Muscle of arm (tissue), 12 donors: ENCODE results near the gene CCDC136. TPM values are rescaled to one million over a fixed set of nuclear protein-coding genes. Genes with fewer than 3 reads are reported as not detected.

Experiments used
- DNase-seq: peaks from one replicate; pipeline ENCODE4 v3.0.0-alpha.2; 2013
- polyA plus RNA-seq, 12 donors: library from polyadenylated mRNA; unstranded; fragments of 120-200 nt; gene quantifications; one replicate each; pipeline ENCODE4 v1.2.1, GENCODE V29; 2013; ENCODE audit not compliant: insufficient read length in 12 of 12

The CCDC136 gene
- polyA plus RNA-seq, 12 donors, result 10.6 to 27.6 (median 19.1) TPM; not detected in 2

DNA sequence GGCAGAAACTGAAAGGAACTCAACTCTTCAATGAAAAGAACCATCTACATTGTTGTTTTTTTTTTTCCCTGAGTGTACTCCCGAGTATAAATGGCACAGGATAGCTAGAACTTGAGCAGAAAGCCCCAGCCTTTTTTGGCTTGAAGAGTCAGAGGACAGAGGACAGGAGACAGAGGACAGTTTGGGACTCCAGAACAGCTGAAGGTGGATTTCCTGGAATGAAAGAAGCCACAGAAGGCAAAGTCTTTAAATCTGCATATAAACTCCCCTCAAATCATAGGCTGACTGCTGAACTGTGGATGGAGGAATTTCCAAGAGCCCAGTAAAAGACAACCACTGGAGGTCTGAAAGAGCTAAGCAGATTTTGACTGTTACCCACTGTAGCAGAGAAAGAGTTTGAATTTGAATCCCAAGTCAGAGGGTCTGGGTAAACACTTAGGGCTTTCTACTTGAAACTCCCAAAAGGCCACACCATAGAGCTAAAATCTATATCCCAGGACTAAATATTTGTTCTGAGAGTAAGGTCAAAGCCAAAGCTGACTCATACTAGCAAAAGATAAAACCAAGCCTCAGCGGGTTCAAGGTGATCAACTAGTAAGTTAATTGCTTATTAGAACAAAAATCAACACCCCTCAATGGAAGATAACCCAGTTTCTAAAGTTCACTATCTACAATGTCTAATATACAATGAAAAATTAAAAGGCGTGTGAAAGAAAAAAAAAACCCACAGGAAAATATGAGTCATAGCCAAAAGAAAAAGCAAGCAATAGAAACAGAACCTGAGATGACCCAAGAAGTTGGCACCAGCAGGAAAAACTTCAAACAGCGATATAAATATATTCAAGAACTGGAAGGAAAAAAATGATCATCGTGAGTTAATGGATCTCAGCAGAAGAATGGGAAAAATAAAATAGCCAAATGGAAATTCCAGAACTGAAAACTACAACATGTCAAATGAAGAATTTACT, 14.3 kb upstream of the CCDC136 start:
- no peak for DNase-seq

DNA sequence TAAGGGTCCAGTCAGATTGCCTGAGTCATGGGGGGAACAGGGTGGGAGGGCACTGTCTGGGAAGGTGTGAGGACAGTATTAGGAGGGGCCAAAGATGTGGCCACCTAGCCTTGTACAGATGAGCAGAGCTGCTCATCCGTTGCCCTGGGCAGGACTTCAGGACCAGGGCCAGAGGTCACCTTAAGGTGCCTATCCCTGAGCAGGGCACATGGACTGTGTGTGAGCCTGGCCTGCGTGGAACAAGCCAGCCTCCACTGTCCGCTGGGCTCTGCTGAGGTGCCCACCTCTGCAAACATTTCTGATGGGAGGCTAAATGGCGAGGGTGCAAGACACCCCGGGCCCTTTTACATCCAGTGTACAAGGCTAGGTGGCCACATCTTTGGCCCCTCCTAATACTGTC, 12.8 kb upstream of the CCDC136 start:
- DNase-seq, result no peak

DNA sequence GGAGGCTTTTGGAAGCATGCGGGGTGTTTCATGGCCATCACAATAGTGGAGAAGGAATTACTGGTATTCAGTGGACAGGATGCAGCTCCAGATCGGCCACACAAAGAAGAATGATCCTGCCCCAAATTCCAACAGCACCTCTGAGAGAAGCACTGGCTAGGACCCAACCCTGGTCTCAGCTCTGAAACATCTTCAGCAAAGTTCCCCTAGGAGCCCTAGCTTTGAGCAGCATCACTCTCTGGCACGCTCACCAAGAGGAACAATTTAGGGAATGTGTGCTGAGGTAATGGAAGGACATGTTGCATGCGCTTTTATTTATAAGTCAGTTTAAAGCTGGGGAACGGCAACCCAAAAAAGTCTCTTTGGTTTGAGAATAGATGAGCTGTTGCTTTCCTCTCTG, 10.6 kb upstream of the CCDC136 start:
- peak; percentile 88 for DNase-seq

DNA sequence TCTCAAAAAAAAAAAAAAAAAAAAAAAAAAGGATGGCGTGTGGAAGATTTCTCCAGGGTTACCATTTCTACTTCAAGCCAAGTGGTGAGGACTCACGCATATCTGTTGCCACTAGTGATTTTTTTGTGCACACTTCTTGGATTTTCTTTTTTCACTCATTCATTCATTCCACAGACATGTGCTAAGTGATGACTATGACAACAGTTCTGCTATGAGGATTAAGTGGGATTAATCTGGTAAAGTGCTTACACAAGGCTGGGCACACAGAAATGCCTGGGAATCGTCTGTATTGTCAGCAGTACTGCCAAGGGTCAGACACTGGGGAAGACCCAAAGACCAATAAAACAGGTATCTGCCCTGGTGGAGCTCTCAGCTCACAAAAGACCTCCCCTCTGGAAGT, 9.9 kb upstream of the CCDC136 start:
- no peak for DNase-seq

- peak; percentile 90 for DNase-seq
These were observed 8.5 kb upstream of the CCDC136 start for GRCh38 chr7:128783143-128783861.

GRCh38 chr7:128785738-128786137, 6.0 kb upstream of the CCDC136 start:
- no peak for DNase-seq

DNA sequence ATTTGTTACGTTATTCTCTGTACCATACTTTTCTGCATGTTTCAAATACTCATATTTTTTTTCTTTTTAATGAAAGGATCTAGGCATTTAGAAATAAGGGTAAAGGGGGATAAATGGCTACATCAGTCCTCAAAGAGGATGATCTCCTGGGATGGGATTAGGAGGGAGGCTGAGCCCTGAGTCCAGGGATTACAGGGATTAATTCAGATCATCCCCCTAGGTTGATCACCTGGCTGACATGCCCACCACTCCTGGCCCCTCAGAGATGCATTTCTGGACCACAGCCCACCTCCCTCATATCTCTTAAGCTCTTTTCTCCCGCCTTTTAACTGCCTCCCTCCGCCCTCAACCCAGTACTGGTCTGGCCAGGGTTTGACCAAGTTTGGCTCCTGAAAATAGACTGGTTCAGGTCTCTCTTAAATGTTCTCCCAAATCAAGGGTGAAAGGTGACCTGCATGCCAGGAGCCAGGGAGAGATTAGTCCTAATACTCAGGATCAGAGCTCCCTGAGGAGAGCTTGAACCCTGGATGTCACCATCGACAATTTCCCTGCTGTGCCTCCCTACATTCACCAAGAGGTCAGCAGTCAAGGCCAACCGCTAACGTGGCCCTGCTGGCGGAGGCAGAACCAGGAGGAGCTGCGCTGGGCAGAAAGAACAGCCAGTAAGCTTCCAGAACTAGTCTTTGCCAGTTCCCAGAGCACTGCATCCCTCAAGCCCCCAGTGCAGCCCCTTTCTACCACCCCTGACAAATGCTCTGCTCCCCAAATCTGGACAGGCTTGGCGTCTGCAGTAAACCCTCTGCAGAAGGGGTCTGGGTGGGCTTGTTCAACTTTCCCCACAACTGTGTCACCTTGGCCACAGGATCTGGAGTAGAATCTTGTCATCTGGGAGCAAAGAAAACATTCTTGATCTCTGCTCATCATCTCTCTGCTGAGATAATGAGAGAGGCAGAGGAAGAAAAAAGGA, 3.0 kb upstream of the CCDC136 start:
- no peak for DNase-seq

GRCh38 chr7:128790315-128791041, 1.3 kb upstream of the CCDC136 start:
- DNase-seq, result no peak

DNA sequence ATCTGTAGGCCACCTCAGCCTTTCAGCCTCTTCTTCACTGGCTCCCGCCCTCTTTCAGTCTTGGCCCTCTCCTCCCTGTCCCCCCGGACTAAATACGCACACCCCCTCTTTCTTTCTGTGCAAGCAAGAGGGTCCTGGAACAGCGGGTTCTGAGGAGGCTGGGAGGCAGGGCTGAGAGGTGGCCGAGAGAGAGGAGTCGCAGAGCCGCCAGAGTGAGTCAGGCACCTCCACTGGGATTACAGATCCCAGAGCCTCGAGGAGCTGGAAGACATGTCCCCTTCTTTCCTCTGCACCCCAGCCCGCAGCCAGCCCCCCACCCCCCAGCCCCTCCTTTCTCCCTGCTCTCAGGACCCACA, 182 bp downstream of the CCDC136 start:
- DNase-seq, result no peak

DNA sequence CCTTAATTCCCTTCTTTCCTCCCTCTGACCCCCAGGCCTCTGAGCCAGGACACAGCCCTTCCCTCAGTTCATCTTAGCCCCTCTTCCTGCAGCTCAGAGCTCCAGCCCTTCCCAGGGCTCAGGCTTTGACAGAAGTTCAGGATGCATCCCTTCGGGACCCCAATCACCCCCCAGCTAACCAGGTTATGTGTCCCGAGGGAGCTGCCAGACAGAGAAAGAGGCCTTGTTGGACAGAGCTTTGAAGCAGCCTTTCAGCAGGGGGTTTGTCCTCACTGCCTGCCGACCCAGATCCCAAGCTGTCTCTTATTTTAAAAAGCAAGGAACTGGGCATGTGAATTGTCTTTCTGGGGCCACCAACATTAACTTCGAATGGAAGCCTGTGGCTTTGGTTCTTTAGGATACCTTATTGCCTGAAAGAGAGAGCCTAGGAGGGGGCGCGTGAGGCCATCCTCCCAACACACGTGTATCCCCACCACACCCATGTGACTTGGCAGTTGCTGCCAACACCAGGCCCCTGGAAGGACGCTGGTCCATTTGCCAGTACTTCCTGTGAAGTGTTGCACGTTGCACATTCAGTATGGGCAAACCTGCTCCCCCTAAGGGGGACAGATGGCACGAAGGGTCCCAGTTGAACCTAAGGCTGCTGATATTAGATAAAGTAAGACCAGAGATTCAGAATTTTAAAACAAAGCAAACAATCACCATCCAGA, 858 bp downstream of the CCDC136 start:
- no peak for DNase-seq

GRCh38 chr7:128793181-128793547, 1.4 kb downstream of the CCDC136 start:
- DNase-seq, result no peak

GRCh38 chr7:128794020-128794419, 2.3 kb downstream of the CCDC136 start:
- no peak for DNase-seq

GRCh38 chr7:128794436-128794835, 2.7 kb downstream of the CCDC136 start:
- DNase-seq, result no peak

GRCh38 chr7:128795129-128795528, 3.4 kb downstream of the CCDC136 start:
- DNase-seq, result no peak

GRCh38 chr7:128796327-128796726, 4.6 kb downstream of the CCDC136 start:
- peak; percentile 75 for DNase-seq

DNA sequence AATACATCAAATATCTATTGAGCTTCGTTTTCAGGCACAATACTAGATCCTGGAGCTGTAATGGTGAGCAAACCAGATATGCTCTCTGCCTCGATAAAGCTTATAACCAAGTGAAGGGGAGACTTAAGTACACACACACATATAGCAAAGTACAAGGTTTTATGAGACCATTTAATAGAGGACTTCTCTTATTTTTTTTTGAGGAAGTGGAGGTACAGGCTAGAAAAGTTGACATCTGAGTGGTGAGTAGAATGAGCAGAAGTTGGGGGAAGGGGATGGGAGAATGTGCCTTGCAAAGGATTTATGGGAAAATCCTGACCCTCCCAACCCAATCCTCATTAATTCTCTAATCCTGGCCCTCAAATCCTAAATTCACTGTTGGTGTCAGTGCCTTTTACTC, 7.7 kb downstream of the CCDC136 start:
- no peak for DNase-seq

GRCh38 chr7:128800567-128800966, 8.8 kb downstream of the CCDC136 start:
- DNase-seq, result no peak

GRCh38 chr7:128801003-128801402, 9.2 kb downstream of the CCDC136 start:
- no peak for DNase-seq

DNA sequence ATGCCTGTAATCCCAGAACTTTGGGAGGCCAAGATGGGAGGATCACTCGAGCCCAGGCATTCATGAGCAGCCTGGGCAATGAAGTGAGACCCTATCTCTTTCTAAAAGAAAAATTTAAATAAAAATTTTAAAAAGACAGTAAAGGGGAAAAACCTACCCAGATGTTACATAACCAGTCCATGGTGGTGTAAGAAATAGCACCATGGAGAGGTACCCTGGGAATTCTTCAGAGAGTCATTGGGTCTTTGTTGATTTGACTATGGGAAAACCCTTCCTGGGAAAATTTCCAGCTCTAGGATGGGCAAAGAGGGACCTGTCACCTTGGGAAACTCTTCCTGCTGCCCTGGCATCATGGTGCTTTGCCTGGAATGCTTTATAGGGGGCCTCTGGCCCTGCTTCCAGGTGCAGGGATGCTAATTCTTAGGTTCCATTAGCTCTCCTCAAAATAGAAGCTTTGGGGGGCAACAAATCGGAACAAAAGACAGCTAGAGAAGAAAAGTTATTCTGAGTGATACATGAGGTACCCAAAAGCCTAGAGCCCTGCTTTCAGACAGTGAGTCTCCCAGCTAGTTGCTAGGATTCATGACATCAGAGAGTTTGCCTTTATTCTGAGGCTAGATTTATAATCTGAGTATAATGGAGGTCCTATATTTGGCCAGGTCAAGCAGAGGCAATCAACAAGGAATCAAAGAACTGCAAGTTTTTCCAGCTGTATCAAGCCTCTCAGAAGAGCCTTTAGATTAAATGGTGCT, 10.1 kb downstream of the CCDC136 start:
- no peak for DNase-seq

DNA sequence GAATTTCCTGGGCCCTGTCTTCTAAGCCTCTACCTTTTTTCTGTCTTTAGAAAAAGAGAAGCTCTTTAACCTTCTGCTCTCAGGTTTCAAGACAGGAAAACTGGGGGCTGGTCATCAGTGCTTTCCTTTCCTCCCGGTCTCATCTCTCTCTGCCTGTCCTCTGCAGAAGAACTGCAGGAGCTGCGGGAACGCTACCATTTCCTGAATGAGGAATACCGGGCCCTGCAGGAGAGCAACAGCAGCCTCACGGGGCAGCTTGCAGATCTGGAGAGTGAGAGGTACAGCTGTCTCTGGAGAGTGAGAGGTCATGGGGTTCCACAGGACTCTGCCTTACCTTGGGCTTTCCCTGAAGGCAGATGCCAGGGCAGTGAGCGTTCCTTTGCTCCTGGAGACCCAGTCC, 12.7 kb downstream of the CCDC136 start:
- no peak for DNase-seq
